ENCODE data around the gene AGPAT3.

DNA sequence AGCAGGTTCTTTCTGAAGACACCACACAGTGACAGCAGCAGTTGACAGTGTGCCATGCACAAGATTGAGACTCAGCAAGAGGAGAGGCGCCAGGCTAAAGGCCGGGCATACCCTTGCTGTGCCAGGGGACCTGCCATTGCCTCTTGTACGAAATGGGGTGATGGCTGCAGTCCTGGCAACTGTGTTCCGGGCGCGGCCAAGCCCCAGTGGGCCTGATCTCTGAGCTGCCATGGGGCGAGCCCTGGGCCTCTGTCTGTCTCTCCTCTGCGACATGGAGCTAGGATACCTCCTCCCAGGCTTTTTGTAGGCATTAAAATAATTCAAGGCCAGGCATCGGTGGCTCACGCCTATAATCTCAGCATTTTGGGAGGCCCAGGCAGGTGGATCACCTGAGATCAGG lies 137.5 kb downstream of the AGPAT3 start:
- TF ChIP-seq, protein P1, sequence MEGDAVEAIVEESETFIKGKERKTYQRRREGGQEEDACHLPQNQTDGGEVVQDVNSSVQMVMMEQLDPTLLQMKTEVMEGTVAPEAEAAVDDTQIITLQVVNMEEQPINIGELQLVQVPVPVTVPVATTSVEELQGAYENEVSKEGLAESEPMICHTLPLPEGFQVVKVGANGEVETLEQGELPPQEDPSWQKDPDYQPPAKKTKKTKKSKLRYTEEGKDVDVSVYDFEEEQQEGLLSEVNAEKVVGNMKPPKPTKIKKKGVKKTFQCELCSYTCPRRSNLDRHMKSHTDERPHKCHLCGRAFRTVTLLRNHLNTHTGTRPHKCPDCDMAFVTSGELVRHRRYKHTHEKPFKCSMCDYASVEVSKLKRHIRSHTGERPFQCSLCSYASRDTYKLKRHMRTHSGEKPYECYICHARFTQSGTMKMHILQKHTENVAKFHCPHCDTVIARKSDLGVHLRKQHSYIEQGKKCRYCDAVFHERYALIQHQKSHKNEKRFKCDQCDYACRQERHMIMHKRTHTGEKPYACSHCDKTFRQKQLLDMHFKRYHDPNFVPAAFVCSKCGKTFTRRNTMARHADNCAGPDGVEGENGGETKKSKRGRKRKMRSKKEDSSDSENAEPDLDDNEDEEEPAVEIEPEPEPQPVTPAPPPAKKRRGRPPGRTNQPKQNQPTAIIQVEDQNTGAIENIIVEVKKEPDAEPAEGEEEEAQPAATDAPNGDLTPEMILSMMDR (IDR thresholded peaks at IDR 0.05) = no peak
- no peak for TF ChIP-seq POLR2A (IDR thresholded peaks at IDR 0.05)
